ENCODE data around the gene SPAG8.
A peak's percentile ranks its signal among the peaks of the same experiment; 100 is the strongest.

Gene SPAG8

DNA sequence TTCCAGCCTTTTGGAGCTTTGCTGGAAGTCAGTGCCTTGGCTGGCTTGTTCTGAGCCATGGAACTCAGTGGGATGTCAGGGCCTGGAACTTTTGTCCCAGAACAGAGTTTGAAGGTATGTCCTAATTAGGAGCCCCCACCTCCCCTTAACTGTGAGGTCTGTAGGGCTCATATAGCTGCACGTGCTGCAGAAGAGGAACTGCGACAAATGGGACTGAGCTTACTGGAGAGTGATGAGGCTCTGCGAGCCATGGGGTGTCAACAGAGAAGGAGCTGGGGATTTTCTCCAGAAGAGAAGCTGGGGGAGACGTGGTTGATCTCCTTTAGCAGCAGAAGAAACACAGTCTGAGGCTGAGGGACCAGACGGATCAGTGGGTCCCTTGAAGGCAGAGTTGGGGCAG lies 27.9 kb upstream of the SPAG8 start:
- DNase-seq (ENCODE audit: low read depth), result no peak

DNA sequence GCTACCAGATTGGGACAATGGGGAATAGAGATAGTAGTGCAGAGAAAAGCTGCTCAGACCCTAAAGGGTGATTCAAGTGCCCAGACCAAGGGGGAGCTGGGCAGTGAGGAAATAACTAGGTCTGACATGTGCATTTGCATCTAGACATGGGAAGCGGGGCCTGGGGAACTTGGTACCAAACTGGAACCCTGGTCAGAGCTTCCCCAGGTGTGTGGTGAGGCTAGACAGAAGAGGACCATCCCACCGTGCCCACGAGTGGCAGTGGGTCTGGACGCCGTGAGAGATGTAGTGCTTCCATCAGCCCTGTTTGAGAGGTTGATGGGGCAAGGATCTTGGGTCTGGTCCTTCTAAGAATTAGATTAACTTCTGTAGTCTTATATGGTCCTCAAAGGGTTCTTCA lies 24.5 kb upstream of the SPAG8 start:
- DNase-seq (ENCODE audit: low read depth), result no peak

DNA sequence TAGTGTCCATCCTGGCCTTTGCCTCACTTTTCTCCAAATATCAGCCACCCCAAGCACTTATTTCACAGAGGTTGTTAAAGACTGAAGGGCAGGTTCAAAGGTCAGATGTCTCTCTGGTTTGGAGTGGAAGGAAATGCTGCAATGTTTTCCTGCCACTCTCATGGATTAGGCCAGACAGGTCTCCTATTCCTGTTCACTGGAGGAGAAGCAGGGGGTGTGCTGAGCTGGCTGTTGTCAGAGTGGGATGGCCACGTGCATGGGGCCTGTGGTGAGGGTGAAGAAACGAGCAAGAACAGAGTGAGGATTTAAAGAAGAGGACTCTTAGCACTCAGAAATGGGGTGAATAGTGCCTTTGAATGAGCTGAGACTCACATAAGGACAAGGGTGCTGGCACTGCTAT lies 23.7 kb upstream of the SPAG8 start:
- no peak for DNase-seq (ENCODE audit: low read depth)

DNA sequence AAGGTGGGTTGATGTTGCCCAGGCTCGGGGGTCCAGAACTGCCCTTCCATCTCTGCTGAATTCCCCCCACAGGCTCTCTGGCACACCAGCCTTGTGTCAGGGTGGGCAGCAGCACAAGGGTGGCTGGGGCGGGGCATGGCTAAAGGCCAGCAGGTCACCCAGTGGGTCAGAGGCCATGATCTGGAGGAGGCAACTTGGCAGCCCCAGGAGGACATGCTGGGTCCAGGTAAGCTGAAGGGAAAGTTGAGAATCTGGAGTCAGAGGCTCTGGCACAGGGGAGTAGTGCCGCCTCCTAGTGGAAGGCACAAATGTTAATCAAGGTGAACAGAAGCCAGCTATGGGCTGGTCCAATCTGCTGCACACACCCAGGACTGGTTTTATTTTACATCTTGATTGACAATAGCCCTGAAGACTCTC lies 23.2 kb upstream of the SPAG8 start:
- DNase-seq (ENCODE audit: low read depth), result no peak

DNA sequence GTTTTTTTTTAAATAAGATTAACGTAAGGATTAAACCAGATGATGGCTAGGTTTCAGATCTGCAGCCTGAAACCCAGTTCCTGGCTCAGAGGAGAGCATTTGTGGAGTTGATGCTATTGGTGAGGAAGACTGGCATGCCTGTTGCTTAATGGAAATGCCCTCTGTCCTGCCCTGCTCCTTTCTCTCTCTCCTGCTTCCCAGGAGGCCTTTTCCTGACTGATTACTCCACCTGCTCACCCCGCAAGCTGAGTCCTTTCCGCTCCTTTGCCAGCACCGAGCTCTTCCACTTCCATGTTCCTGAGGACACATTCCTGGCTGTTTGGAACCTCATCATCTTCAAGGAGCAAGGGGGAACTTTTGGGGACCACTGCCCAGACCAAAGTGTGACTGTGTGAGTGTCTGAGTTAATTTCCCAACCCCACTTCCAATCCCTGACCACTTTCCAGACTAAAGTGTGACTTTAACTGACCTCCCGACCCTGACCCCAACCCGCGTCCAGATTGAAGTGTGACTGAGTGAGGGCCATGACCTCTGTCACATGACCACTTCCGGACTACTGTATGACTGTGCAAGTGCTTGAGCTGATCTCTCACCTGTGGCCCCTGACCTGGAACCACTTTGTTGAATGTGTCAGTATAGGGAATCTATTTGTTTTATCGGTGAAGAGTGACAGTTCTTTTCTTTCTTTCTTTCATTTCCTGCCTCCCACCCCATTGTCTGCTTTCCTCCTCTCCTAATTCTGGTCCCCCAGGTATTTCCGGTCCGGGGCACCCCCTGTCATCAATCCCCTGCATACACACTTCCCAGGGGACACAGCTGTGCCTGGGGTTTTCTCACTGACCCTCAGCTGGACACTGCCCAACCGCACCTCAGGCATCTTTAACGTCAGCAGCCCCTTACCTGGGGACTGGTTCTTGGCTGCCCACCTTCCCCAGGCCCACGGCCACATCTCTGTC lies 22.5 kb upstream of the SPAG8 start:
- DNase-seq (ENCODE audit: low read depth), result no peak

DNA sequence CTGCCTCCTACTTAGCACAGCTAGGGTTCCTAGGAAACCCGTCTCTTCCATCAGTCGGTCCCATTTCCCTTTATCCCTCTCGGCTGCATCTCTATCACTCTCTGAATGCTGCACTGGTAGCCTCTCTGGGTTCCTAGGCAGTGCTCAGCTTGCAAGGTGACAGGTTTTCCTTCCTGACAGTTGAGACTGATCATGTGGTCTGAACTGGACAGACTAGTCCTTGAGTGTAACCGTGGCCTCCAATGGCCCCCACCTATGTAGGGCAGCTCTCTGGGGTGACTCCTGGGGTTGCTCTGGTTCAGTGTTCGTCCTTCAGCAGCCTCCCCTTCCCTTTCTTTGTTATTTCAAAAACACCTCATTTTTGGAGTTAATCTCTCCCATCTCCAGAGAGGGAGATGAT lies 20.8 kb upstream of the SPAG8 start:
- no peak for DNase-seq (ENCODE audit: low read depth)

DNA sequence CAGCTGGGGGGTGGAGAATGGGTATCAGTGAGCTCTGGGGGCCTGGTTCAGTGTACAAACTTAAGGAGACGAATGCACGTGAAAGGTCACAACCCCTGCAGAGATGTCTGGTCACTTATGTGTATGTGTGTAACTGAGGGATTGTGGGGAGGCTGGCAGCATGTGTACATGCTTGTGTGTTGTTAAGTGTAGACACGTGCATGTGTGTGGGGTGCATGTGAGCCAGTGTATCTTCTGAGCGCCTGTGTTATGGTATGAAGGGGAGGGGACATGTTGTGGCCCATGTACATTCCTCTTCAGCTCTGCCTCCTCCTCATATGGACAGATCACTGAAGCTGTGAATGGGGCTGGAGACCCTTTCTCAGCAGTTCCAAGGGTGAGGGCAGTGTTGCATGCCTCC lies 19.0 kb upstream of the SPAG8 start:
- no peak for DNase-seq (ENCODE audit: low read depth)

DNA sequence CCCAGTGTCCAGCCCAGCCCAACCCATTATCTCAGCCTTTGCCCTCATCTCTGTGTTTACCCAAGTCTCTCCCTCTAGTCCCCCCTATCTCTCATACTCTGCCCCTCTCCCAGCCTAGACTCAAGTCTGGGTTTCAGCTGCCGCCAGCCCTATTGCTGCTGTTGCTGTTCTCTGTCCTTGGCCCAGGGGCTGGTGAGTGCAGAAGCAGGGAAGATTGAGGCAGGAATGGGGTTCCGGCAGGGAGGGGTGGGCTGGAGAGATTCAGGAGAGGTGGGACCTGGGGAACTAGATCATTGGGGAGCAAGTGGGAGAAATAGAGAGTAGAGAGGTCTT lies 17.7 kb upstream of the SPAG8 start:
- DNase-seq (ENCODE audit: low read depth), result no peak

DNA sequence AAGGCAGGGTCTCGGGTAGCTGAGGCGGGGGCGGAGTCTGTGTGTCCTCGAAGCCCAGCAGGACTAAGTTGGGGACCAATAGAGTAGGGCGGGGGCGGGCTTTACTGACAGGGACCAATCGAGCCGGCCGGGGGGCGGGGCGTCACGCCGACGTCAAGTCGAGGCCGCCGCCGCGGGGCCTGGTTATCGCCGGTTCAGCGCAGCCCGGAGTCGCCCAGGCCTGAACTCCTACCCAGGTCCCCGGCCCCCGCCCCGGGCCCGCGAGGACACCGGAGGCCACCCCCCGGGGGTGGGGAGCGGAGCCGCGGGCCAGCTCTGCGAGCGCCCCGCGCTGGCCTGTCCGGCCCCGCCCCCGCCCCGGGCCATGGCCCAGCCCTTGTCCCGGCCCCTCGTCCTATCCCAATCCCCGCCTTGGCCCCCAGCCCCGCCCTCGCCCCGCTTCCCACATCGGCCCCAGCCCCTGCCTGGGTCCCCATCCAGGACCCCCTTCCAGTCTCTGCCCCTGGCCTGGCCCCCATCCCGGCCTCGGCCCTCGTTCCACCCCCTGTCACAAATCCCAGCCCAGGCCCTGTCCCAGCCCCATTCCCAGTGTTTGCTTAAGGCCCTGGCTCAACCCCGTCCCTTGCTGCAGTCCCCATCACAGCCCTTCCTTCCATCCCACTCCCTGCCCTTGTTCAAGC lies 17.2 kb upstream of the SPAG8 start, which contains the start of gene TMEM8B:
TSS of gene TMEM8B (plus strand) at position 145 of the 680 bp plus-strand sequence. CDS start at position 365, 220 bp downstream.
- DNase-seq (ENCODE audit: low read depth), result peak; percentile 93

DNA sequence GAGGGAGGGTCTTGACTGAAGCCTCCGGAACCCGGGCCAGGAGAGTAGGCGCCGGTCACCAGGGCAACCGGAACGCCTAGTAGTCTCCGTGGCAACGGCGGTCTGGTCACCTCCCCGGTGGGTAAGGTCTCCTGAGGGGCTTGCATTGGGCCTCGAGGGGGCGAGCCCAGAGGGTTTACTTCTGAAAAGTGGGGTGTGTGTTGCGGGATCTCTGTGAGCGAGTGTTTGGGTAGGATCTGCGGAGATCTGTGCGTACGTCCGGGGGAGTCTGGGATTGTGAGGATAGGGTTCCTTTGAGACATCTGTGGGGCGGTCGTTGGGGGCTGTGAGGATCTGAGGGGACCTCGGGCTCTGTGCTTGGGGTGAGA lies 16.6 kb upstream of the SPAG8 start, which contains the start of gene FAM221B:
TSS of gene FAM221B (minus strand) at position 17 of the 368 bp plus-strand sequence. CDS start 2,571 bp downstream, outside the sequence.
- no peak for DNase-seq (ENCODE audit: low read depth)

DNA sequence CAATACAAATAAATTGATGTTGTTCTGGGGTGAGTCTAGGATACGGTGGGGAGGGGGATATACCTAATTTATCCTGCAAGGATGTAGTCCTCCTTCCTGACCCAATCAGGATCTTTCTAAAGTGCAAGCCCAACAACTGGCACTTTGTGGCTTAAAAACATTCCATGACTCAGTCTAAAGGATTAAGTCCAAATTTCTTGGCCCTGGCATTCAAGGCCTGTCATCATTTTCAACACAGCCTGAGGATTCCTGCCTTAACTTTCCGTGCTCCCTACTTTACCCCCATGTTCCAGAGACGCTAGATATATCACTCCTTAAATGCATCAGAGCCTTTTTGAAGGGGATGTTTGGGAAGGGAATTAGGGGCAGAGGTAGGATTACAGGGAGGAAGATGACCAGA lies 15.4 kb upstream of the SPAG8 start:
- no peak for DNase-seq (ENCODE audit: low read depth)

DNA sequence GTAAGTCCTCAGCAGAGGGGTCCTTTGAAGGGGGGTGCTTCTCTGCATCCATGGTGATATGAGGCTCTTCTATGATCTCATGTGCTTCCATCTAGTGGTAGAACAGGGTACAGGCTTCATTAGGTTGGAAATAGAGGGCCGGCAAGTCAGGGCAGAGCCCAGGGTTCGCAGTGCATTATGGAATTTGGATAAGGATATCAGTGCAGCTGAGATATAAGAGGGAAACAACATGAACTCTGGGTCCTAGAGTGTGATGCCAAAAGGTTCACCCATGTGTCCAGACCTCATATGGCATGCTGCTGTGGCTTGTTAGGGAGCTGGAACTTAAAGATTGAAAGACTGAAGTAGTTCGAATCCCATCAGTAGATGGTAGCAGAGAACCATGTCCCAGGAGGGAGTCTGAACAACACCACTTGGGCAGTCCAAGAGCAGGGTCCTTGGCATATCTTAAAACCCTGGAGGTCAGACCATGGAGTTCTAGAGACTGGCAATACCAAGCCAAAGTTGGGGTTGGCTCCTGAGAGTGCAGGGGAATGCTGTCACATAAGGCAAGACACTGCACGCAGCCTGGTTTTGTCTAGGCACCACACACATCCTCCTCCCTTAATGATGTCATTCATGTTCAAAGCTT lies 14.1 kb upstream of the SPAG8 start:
- no peak for DNase-seq (ENCODE audit: low read depth)

DNA sequence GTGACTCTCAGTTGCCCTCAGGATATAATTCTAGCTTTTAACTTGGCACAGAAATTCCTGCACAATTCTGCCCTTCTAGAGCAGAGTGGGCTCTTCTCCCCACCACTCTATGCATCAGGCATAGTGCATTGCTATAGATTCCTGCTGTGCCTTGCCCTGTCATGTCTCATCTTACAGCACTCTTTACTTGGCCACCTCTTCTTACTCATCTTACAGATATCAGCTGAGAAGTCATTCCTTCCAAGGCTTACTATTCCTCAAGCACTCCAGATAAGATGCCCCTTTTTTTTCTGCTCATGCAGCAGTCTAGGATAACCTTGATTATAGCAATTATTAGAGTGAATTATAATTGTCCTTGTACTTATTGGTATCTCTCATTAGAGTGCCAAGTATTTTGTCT lies 10.9 kb upstream of the SPAG8 start:
- no peak for DNase-seq (ENCODE audit: low read depth)

DNA sequence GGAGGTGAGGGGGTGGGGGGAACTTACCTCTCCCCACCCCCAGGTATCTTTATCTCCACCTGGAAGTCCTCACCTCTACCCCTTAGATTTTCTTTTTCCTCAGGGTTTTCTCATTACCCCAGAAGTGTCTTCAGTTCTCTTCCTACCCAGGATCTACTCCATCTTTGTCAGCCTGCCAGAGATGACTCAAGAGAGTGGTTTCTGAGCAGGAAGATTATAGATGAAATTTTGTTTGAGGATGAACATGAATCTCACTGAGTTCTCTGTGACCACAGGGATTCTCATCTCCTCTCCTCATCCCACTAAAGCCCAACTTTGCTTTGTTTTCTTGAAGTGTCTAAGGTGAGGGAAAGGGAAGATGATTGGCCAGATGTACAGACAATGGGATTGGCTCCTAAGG lies 8.0 kb upstream of the SPAG8 start:
- no peak for DNase-seq (ENCODE audit: low read depth)

DNA sequence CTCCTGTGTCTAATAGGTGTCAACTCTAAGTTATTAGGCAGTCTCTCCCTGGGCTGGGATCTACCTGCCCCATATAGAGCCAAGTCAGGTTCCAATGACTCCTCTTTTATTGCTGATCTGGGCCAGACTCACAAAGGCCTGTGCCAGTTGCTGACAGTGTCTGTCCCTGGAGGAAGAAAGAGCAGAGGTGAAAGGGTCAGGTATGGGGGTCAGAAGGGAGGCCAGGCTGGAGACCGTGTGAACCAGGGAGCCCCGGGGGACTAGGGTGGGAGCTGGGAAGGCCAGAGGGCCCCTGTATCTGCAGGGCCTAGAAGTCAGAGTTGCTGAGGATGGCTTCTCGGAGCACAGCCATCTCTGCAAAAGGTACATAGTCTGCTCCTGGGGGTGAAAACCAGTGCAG lies 6.3 kb upstream of the SPAG8 start:
- no peak for DNase-seq (ENCODE audit: low read depth)

DNA sequence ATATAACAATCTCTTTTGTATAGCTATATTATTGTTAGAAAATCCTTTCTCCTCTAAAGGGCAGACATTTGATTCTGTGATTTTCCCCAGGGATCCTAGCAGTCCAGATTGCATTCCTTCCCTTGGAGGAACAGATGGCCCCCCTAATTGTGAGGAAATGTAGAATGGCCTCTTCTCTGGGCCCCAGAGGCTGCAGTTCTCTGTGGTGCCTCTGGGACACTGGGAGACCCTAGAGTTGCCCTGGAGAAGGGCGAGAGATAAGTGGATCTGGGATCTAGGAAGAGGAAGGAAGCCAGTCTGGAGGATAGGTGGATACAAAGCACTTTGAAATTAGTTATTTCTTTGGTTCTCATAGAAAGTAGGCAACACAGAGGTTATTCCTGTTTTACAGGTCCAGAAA lies 4.6 kb upstream of the SPAG8 start:
- no peak for DNase-seq (ENCODE audit: low read depth)

DNA sequence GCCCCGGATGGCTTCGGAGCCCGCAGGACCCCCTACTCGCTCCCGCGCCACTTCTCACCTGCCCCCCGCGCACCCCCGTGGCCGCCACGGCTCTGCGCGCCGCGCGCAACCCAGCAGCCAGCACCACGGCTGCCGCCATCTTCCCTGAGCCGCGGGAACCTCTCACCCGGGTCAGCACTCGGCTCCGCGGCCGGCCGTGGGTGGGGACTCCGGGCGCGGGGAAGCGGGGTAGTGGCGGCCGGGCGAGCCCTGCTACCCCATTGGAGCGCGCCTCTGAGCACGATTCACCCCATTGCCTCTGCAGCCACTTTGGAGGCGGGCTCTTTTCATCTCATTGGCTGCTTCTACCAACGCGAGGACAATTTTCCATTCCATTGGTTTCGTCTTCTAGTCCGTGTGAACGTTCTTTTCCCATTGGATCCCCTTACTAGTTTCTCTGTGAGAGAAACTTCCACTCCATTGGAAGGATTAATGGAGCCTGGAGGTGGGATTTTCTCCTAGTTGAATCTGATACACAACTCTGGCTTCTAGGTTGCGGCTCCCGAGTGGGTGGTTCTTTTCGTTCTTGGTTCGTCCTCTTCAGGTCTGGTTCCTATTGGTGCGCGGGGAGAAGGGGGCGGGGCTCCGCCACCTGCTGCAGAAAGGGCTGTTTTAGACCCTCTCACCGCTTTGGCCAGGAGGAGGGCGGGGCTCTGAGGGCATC lies 2.9 kb upstream of the SPAG8 start, which contains the start of gene HINT2:
TSS of gene HINT2 (minus strand) at position 202 of the 703 bp plus-strand sequence. CDS start at position 139, 63 bp downstream.
- DNase-seq (ENCODE audit: low read depth), result peak; percentile 95

DNA sequence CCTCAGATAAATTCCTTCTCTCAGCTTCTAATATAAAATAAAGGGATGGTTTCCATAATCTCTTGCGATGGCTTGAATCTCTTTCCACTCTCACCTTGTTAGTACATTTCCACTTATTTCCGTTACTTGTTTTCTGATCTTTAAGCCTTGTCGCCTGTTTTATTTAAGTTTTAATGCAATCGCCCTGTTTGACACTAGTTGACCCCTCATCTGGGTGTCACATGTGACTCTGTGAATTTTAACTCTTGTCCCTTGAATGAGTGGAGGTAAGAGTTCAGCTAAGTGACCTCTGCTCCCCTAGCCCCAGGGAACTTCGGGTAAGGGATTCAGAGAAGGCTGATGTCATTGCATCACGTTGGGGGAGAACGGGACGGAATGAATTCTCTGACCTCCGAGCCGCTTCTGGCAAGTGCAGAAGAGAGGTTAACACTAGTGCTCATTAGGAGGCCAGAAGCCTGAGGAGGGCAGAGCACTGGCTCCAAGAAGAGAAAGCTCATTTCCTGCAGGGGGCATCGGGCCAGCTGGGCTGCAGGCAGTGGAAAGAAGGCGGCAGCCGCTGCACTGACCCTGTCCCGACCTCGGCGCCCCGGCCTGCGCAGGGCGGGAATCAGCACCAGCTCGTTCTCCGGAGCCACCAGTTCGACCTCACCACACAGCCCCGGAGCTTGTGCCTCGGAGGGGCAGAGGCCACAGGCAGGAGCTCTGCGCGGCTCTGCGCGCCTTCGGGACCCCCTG lies 2.2 kb upstream of the SPAG8 start:
- DNase-seq (ENCODE audit: low read depth), result peak; percentile 21

DNA sequence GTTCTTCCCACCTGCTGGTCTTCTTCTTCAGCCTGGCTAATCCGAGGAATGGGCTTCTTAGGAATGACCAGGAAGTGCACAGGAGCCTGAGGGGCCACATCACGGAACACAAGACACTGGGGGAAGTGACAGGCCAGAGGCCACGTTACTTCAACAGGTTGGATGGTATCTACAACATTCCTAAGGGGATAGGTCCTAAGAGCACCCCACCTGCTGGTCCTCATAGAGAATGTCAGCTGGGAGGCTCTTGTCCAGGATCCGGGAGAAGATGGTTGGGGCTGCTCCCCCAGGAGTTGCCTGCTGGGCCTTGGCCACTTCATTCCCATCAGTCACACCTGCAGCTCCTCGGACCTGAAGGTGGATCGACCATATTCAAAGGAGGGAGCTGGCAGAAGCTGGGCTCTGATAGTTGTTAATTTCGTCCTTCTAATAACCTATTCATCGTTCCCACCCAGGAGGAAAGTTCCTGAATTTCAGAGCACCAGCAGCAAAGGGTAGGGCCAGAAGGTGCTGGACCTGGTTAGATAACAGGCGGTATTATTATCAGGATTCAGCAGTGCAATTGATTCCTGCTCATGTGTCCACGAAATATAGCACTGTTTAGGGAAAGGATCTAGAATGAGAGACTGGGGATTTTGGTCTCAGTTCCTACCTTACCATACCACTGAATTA lies 1.5 kb upstream of the SPAG8 start:
- DNase-seq (ENCODE audit: low read depth), result no peak

DNA sequence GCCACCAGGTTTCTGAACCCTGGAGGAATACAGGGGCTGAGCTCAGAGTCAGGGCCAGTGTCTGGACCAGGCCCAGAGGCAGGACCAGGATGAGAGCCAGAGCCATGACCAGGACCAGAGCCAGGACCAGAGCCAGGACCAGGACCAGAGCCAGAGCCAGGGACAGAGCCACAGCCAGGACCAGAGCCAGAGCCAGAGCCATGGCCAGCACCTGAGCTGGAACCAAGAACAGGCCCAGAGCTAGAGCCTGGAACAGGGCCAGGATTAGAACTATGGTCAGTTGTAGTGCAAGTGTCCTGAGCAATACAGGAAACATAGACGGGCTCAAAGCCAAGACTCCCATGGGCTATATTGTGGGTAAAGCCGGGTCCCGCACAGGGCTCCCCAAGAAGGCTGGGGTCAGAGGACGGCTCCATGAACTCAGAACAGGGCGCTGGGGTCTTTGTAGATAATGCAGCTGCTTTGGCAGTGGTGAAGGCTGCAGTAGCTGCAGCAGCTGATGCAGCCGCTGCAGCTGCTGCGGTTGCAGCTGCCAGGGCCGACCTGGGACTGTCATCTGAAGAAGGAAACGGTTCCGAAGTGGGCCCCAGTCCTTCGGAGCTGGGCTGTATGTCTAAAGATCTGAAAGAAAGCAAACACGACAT lies 559 bp downstream of the SPAG8 start:
- DNase-seq (ENCODE audit: low read depth), result no peak
